Smooth muscle cell (in vitro differentiated cells): ENCODE data around the gene PDCD2L. TPM values are rescaled to one million over a fixed set of nuclear protein-coding genes. Genes with fewer than 3 reads are reported as not detected.

Experiments
- DNase-seq: peaks from one replicate; lab custom pipeline; 2025; ENCODE audit not compliant: unreplicated experiment; lab: John Stamatoyannopoulos, UW
- H2AFZ ChIP-seq: fragments of 200-600 bp; sonication (generic); 2 replicates; pipeline ENCODE4 v1.6.0; 2016; ENCODE audit warnings: antibody characterized with exemption, low read depth, mild to moderate bottlenecking
- H3F3A ChIP-seq: fragments of 200-600 bp; sonication (generic); 2 replicates; pipeline ENCODE4 v1.6.0; 2017; ENCODE audit warnings: antibody characterized with exemption, low read depth
- H3K27ac ChIP-seq: fragments of 200-600 bp; sonication (generic); 2 replicates; pipeline ENCODE4 v1.5.1; 2016; ENCODE audit warnings: low read depth, mild to moderate bottlenecking
- H3K27me3 ChIP-seq: fragments of 200-600 bp; sonication (generic); 2 replicates; pipeline ENCODE4 v1.6.1; 2016; ENCODE audit warnings: low read depth, mild to moderate bottlenecking
- H3K36me3 ChIP-seq: fragments of 200-600 bp; sonication (generic); 2 replicates; pipeline ENCODE4 v1.5.1; 2016; ENCODE audit warnings: low read depth
- H3K4me1 ChIP-seq: fragments of 200-600 bp; sonication (generic); 2 replicates; pipeline ENCODE4 v1.5.1; 2016; ENCODE audit warnings: low read depth
- H3K4me2 ChIP-seq: fragments of 200-600 bp; sonication (generic); 2 replicates; pipeline ENCODE4 v1.6.0; 2016; ENCODE audit warnings: mild to moderate bottlenecking
- H3K4me3 ChIP-seq: fragments of 200-600 bp; sonication (generic); 2 replicates; pipeline ENCODE4 v1.5.1; 2016; ENCODE audit warnings: mild to moderate bottlenecking
- H3K79me2 ChIP-seq: fragments of 200-600 bp; sonication (generic); 2 replicates; pipeline ENCODE4 v1.6.0; 2016; ENCODE audit warnings: low read depth, mild to moderate bottlenecking
- H3K9ac ChIP-seq: fragments of 200-600 bp; sonication (generic); 2 replicates; pipeline ENCODE4 v1.6.0; 2016; ENCODE audit warnings: low read depth
- H3K9me3 ChIP-seq: fragments of 200-600 bp; sonication (generic); replicated peaks from 2 replicates; pipeline ENCODE4 v1.5.1; 2016; ENCODE audit warnings: low read depth
- H4K20me1 ChIP-seq: fragments of 200-600 bp; sonication (generic); 2 replicates; pipeline ENCODE4 v1.6.0; 2016; ENCODE audit warnings: low read depth
- CTCF ChIP-seq: fragments of 200-600 bp; sonication (generic); IDR thresholded peaks from 2 replicates; pipeline ENCODE4 v1.5.1; 2017; ENCODE audit warnings: borderline replicate concordance, mild to moderate bottlenecking, antibody characterized with exemption; ENCODE audit not compliant: insufficient read depth, poor library complexity, severe bottlenecking
- WGBS: methylation state at CpG from one replicate; pipeline ENCODE4 v1.1.7; 2016; ENCODE audit warnings: low lambda C conversion rate; 5-methylcytosine and 5-hydroxymethylcytosine counted together
- polyA plus RNA-seq: library from polyadenylated mRNA; unstranded; fragments of >200 nt; fragmentation: Nextera tagmentation; extraction: Ambion mirVana; gene quantifications from 2 replicates; pipeline ENCODE4 v1.2.1, GENCODE V29; 2016
- total RNA-seq: library from RNA; depleted of rRNA; stranded (reverse); fragments of >200 nt; gene quantifications from 2 replicates; pipeline ENCODE4 v1.2.3, GENCODE V29; 2014

The PDCD2L gene
- total and polyA plus RNA-seq, 2 experiments from 2014 or later, result 4.4 to 6.0 TPM

DNA sequence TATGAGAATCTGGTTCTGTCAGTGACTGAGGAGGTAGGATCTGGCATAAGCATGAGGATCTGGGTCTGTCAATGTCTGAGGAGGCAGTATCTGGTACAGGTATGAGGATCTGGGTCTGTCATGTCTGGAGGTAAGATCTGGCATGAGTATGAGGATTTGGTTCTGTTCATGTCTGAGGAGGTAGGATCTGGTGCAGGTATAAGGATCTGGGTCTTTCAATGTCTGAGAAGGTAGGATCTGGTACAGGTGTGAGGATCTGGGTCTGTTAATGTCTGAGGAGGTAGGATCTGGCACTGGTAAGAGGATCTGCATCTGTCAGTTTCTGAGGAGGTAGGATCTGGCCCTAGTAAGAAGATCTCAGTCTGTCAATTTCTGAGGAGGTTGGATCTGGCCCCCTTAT, 12.4 kb upstream of the PDCD2L start:
- Histone ChIP-seq H3K27me3 (no peaks in the 10 kb centered on the region), H3K36me3 (no peaks in the 10 kb centered on the region), H3F3A (no peaks in the 10 kb centered on the region), H3K9ac (no peak overlapping the region), H2AFZ (no peak overlapping the region), H3K27ac (no peak overlapping the region), H3K4me3 (no peak overlapping the region), H3K79me2 (no peaks in the 10 kb centered on the region), H4K20me1 (peaks cover 55% of the 10 kb centered on the region), H3K9me3 (no peaks in the 10 kb centered on the region), H3K4me2 (no peak overlapping the region), H3K4me1 (no peaks in the 10 kb centered on the region)
- no peak for DNase-seq
- no peak for TF ChIP-seq CTCF

- H3F3A ChIP-seq, result no peaks in the 10 kb centered on the region
- TF ChIP-seq CTCF, result no peak
- DNase-seq, result no peak
- H4K20me1 ChIP-seq, result peaks cover 43% of the 10 kb centered on the region
- no peak overlapping the region for H3K27ac ChIP-seq
- no peaks in the 10 kb centered on the region for H3K36me3 ChIP-seq
- H3K4me3 ChIP-seq, result no peak overlapping the region
- H3K9me3 ChIP-seq, result no peaks in the 10 kb centered on the region
- H3K79me2 ChIP-seq, result no peaks in the 10 kb centered on the region
- no peak overlapping the region for H2AFZ ChIP-seq
- no peaks in the 10 kb centered on the region for H3K27me3 ChIP-seq
- no peak overlapping the region for H3K9ac ChIP-seq
- 89% methylated on average over 11 of the region's 11 CpGs for WGBS
- H3K4me1 ChIP-seq, result no peaks in the 10 kb centered on the region
- H3K4me2 ChIP-seq, result no peak overlapping the region
Observed at GRCh38 chr19:34393031-34393430, 11.2 kb upstream of the PDCD2L start.

- DNase-seq, result no peak
- Histone ChIP-seq H3K27me3 (no peaks in the 10 kb centered on the region), H3K4me3 (no peak overlapping the region), H3K9ac (no peak overlapping the region), H3K9me3 (no peaks in the 10 kb centered on the region), H3K79me2 (no peaks in the 10 kb centered on the region), H3K4me1 (no peaks in the 10 kb centered on the region), H3K36me3 (no peaks in the 10 kb centered on the region), H2AFZ (no peak overlapping the region), H3K4me2 (no peak overlapping the region), H3K27ac (no peak overlapping the region), H4K20me1 (peaks cover 40% of the 10 kb centered on the region), H3F3A (no peaks in the 10 kb centered on the region)
- 98% methylated on average over 13 of the region's 14 CpGs for WGBS
- no peak for TF ChIP-seq CTCF
Observed at GRCh38 chr19:34393629-34394028, 10.6 kb upstream of the PDCD2L start.

DNA sequence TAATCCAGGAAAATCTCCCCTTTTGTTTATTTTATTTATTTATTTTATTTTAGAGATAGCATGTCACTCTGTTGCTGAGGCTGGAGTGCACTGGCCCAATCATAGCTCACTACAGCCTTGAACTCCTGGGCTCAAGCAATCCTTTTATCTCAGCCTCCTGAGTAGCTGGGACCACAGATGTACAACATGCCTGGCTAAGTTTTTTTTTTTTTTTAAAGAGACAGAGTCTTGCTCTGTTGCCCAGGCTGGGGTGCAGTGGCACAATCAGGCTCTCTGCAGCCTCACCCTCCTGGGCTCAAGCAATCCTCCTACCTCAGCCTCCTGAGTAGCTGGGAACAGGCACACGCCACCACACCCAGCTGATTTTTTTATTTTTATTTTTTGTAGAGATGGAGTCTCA, 6.3 kb upstream of the PDCD2L start:
- no peak for DNase-seq
- H2AFZ ChIP-seq, result no peak overlapping the region
- H3K79me2 ChIP-seq, result no peaks in the 10 kb centered on the region
- H3K27me3 ChIP-seq, result no peaks in the 10 kb centered on the region
- H4K20me1 ChIP-seq, result peaks cover 18% of the 10 kb centered on the region
- no peaks in the 10 kb centered on the region for H3K9me3 ChIP-seq
- H3K4me3 ChIP-seq, result no peak overlapping the region
- H3K36me3 ChIP-seq, result no peaks in the 10 kb centered on the region
- WGBS, result 80% methylated on average over 1 of the region's 1 CpG
- H3F3A ChIP-seq, result no peaks in the 10 kb centered on the region
- H3K4me1 ChIP-seq, result no peaks in the 10 kb centered on the region
- no peak overlapping the region for H3K9ac ChIP-seq
- no peak overlapping the region for H3K27ac ChIP-seq
- H3K4me2 ChIP-seq, result no peak overlapping the region
- TF ChIP-seq CTCF, result no peak
